Activated gamma-delta T cell treated with Interleukin-2 at 50 U/mL for 16 hours (primary cell): ENCODE measurements around the gene MAJIN.
"Not testable (repeated sequence)": the region's sequence is repeated elsewhere in the genome, so short reads cannot be mapped to it uniquely, and the experiment has no call there.

ENCODE experiments used
- DNase-seq: peaks from one replicate; pipeline ENCODE4 v3.0.0-alpha.2; 2020

The MAJIN gene

GRCh38 chr11:64971421-64972233 lies at the start of gene MAJIN:
Gene MAJIN, minus strand, starts transcription at chr11:64972108. Its CDS starts 12,703 bp downstream, at chr11:64959405.
- peak; percentile 82 for DNase-seq

DNA sequence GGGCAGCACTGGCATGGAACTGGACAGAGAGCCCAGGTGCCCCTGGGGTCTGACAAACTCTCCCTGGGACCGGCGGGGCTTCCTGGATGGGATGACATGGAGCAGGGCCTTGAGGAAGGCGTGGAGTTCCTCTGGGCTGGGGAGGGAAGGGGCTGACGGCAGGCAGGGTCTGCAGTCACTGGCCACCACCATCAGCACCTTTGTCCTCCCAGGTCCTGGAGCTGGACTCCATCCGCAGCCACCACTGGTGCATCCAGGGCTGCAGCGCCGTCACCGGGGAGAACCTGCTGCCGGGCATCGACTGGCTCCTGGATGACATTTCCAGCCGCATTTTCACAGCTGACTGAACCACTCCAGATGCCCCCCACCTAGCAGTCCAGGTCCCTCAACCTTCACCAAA lies 49.6 kb upstream of the MAJIN start:
- no peak for DNase-seq

DNA sequence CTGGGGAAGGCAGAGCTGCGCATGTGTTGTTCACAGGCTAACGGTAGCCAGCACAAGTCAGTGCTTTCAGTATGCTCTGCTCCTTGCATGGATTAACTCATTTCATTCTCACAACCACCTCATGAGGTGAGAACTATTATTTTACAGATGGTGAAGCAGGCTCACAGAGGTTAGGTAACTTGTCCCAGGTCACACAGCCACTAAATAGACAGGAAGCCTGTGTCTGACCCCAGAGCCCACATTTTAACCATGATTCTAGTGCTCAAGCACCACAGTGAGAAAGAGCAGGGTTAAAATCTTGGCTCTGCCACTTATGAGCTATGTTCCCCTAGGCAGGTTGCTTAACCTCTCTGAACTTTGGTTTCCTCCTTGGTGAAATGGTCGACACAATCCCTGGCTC lies 49.1 kb upstream of the MAJIN start:
- DNase-seq, result no peak

DNA sequence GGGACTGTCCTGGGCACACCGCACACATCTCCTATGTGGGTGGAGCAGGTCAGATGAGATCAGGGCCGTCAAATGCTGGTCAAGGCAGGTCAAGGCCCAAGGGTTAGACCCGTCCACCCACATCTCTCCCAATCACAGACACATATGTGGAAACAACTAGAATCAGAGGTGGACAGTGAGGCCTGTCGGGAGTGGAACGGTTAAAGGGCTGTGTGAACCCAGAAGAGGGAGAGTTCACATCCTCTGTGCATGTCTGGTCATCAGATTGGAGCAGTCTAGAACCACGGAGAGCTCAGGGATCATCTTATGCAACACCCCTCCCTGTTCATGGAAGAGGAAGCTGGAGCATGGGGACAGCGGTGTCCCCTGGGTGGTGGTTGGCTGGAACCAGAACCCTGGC lies 47.9 kb upstream of the MAJIN start:
- no peak for DNase-seq

DNA sequence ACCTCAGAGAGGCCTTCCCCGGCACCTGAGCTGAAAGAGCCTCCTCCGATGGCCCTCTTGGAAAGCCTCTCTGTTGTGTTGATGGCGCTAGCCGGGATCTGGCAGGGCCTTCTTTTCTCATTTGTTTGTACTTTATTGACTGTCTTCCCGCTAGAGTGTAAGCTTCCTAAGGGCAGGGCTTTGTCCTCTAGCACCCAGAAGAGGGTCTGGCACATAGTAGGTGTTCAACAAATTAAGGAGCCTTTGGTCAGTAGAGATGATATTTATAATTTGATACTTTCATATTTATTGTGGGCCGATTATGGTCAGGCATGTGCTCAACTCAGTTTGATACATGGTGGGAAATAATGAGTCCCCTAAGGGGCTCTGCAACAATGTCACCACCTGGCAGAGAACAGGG lies 46.0 kb upstream of the MAJIN start:
- DNase-seq, result no peak

DNA sequence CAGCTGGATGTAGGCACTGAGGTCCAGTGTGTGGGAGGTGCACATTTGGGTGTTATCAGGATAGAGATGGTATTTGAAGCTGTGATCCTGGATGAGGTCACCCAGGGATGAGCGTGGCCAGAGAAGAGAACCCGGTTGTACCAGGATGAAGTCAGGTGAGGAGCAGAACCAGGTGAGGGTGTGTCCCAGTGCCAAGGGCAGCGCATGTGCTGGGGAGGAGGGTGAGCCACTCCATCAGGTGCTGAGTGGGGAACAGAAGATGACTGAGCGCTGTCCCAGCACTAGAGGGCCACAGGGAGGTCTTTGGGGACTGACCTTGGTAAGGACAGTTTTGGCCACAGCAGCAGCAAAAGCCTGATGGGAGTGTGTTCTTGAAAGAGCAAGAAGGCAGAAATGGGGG lies 44.8 kb upstream of the MAJIN start:
- DNase-seq, result no peak

GRCh38 chr11:65014726-65015227 lies 42.9 kb upstream of the MAJIN start:
- DNase-seq, result no peak

- DNase-seq, result peak; percentile 84
These were observed 42.2 kb upstream of the MAJIN start, which contains the start of gene ARL2 for GRCh38 chr11:65013888-65014725. Gene ARL2, plus strand, starts transcription at chr11:65014160. Its CDS starts 48 bp downstream, at chr11:65014208.

GRCh38 chr11:65013130-65013887 lies 41.4 kb upstream of the MAJIN start:
- DNase-seq, result peak; percentile 89

- DNase-seq, result no peak
These were observed 37.0 kb upstream of the MAJIN start for GRCh38 chr11:65008873-65009272.

- DNase-seq, result no peak
These were observed 36.1 kb upstream of the MAJIN start for GRCh38 chr11:65008016-65008415.

DNA sequence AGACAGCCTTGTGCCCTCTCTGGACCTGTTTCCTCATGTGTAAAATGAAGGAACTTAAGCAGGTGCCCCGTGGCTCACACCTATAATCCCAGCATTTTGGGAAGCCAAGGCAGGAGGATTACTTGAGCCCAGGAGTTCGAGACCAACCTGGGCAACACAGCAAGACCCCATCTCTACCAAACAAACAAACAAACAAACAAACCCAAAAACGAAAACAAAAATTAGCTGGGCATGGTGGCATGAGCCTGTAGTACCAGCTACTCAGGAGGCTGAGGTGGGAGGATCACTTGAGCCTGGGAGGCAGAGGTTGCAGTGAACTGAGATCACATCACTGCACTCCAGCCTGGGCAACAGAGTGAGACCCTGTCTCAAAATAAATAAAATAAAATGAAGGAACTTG lies 32.1 kb upstream of the MAJIN start:
- not testable (repeated sequence) for DNase-seq

- no peak for DNase-seq
These were observed 31.4 kb upstream of the MAJIN start for GRCh38 chr11:65003282-65003681.

DNA sequence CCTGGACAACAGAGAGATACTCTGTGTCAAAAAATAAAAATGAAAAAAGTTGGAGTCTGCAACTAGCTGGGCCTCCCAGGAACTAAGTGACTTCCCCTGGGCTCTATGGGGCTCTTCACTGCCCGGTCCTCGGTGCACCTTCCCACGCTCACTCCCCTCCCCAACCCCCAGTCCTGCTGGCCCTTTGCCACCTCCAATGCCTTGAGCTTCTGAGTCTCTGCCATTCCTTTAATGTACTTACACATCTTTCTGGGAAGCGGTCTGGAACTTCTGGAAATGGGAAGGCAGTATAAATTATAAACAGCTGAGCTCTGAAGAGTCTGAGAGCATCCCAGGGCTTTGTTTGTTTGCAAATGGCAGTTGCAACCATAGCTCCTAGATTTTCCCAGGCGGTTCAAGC lies 30.8 kb upstream of the MAJIN start:
- DNase-seq, result no peak

- no peak for DNase-seq
These were observed 27.6 kb upstream of the MAJIN start for GRCh38 chr11:64999478-64999877.

DNA sequence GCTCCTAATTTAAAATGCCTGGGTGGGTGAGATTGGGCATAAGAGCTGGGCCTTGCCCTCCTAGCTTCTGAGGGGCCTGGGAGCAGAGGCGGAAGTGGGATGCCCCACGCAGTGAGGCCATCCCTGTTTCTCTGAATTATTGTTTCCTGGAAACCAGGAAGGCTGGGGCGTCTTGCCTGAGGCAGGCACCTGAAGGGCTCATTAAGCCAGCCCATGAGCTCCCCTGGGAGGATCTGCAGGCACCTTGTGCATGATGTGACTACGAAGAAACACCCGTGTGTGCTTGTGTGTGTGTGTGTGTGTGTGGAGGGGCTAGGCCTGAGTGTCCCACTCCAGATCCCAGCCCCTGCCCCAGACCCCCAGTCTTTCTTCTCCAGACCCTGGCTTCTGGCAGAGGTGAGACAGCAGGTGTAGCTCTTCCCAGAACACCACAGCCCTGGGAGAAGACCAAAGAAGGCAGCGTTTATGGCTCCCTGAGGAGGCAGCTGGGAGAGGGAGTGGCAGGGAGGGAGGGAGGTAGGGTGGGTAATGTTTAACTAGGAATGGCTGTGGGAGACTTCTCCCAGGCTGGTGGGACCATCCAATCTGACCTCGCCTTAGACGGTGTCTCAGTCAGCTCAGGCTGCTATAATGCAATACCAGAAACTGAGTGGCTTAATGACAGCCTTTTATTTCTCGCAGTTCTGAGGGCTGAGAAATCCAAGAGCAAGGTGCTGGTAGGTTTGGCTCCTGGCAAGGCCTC lies 27.0 kb upstream of the MAJIN start:
- DNase-seq, result no peak

DNA sequence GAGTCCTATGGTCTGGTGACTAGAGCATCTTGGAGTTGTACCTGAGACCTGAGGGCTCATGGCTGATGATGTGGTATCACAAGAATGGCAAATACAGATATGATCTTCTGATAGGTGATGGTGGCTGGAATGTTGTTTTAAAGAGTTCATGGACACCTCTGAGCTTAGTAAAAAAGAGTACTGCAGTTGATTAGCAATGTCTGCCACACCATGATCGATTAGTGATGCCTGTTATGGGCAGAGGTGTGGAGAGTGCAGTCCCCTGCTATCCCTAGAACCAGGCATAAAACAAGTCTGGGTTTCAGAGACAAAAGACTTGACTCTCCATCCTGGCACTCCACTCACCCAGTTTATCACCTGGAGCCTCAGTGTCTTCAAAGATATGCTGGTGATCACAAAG lies 26.2 kb upstream of the MAJIN start:
- DNase-seq, result no peak

GRCh38 chr11:64996710-64997380 lies 24.9 kb upstream of the MAJIN start, which contains the start of gene BATF2:
Gene BATF2, minus strand, starts transcription at chr11:64996971. Its CDS starts 57 bp downstream, at chr11:64996914.
- DNase-seq, result no peak

GRCh38 chr11:64996327-64996709 lies 24.4 kb upstream of the MAJIN start:
- no peak for DNase-seq

- DNase-seq, result no peak
These were observed 22.4 kb upstream of the MAJIN start for GRCh38 chr11:64994318-64994717.

- DNase-seq, result no peak
These were observed 18.5 kb upstream of the MAJIN start for GRCh38 chr11:64990222-64990923.
